GM18909 (cell line): ENCODE data around the gene TSPO2.

Source experiments
- ATAC-seq: cut with Tn5 transposase; IDR thresholded peaks from one replicate; pipeline ENCODE4 v1.9.1; 2021; ENCODE audit warnings: mild to moderate bottlenecking; ENCODE audit not compliant: unreplicated experiment, poor library complexity

TSPO2 gene

DNA sequence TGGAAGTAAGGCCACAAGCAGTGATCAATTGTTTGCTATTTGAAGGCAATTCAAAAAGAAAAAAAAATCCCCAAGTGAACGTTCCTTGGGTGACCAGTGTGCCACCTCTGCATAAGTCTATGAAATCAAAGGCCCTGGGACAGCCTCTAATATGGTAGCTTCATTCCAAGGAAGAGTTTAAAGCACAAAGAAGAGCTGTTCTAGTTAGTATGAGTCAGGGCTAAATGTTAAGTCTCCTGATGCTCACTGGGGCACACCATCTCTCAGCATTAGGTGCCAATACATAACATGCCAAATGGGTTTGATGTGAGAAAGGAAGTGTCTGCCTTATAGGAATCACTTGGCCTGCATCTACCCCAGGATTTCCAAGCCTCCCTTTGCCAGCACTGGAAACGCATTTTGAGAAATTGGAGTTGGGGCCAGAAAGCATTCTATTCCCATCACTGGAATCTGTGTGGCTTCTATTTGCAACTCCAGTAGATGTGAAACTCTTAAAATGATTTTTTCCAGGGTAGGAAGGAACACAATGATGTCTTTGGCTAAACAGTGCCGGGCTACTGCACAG lies 16.2 kb upstream of the TSPO2 start:
- ATAC-seq, result no peak

DNA sequence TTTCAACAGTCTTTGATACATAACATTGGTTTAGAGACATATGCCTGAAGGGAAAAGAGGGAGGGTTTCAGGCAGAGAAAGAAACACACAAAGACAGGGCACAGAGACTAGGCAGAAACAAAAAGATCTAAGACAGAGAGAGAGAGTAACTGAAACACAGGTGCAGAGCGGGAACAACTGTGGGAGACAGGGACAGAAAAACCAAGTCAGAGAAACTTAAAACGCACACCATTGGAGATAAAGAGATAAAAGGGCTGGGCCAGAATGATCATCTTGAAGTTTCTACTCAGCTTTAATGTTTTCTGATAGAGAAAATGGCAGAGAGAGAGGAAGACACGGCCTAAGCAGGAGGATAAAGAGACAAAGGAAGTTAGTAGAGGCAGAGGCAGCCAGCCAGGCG lies 15.0 kb upstream of the TSPO2 start:
- no peak for ATAC-seq

DNA sequence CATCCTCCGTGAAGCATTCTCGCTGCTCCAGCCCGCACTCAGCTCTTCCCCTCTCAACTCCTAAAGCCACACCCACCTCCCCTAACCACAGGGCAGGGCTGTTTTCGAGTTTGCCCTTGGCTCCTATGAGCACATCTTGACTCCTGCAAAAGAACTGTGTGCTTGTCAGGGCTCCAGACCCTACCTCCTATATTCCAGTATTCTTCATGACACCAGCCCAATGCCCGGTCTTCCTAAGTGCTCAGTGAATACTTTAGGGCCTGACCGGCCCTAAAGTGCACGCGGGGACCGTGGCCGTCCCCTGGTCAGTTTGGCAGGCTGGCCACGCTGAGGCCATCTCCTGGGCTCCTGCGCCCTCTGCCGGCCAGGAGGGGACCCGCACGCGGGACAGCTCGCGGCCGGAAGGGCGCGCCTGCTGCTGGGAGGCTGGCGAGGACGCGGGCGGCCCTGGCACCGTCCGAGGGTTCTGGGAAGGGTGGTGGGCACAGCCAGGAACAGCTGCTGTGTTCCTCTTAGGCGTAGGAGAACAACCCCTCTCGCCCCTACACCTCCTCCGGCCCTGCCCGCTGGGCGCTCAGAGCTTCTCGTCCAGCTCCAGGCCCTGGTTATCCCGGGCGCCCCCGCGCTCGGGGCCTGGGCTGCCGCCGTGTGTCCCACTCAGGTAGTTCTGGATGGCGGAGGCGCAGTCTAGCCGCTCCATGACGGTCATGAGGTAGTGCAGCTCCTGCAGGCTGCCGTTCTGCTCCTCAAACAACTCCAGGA lies 14.3 kb upstream of the TSPO2 start:
- ATAC-seq, result peak; percentile 88

DNA sequence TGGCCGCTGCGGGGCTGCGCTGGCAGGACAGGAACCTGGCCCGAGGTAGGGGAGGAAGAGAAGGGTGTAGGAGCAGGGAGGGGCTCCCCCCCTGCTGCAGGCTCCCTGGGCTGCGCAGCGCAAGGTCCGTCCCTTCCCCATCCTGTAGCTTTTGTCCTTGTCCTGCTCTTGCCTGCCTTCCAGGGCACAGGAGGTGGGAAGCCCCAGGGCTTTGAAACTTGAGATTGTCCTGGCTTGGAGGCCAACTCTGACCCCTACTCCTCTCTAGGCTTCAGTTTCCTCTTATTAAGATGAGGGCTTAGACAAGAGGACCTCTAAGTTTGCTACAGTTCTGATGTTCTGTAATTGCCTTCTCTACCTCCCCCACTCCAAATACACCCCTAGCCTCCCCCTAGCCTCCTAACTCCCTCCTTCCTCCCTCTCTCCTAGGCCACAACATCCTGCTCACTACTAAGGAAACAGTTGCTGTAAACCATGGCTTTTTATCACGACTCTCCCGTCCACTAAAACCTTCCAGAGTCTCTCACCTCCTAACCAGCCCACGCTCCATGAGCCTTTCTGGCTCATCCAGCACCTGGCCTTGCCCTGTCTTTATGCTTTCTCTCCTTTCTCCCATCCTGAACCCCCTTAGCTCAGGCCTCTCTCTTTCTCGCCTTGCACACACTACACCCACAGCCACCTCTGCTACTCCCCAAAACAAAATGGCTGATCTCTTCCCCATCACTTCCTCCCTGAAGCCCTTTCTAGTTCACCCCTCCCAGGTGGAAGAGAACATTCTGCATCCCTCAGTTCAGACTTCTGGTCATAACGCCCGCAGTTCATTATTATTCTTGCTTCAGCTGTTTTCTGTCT lies 13.5 kb upstream of the TSPO2 start:
- ATAC-seq, result no peak

DNA sequence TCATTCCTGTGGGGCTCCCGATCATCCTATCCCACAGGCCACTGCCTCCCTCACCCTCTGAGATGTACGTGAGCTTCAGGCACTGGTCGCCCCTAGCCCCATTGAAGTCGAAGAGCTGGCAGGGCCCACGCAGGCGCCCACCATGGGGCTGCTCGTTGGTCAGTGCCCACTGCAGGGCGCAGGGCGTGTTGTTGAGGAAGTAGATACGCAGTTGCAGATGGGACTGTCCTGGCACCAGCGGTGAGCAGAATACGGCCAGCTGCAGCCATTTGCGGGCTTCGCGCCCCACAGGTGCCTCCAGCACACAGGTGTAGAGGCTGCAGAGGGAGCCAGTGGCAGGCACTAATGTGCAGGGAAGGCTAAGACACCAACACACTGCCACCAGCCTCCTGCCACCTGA lies 9.4 kb upstream of the TSPO2 start:
- no peak for ATAC-seq

DNA sequence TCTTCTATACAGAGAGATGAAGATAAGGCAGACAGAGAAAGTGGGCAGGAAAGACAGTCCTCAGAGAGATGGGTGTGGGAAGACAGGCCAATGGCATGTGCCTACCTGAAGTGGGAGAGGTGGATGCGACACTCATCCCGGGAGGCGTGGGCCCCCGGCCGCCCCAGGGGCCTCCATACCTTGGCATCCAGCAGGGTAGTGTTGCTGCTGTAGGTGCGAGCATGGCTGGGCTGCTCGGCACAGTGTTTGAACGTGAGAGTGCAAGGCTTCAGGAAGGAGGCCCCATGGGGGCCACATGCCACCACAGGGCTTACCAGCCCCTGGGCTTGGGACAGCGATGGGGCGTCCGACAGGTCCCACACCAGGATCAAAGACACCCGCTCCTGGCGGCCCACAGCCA lies 8.5 kb upstream of the TSPO2 start:
- no peak for ATAC-seq

DNA sequence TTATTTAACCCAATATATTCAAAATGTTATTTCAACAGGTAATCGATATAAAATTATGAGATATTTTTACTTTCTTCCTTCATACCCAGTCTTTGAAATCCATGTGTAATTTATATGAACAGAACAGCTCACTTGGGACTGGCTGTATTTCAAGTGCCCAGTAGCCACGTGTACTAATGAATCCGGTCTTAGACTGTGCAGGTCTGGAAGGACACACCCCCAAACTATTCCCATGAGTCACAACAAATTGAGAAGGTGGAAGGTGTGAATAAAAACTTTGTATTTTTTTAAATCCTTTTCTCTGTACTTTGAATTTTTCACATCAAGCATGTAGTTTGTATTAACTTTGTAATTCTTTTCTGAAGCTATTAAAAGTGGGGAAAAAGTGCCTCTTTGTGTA lies 6.1 kb upstream of the TSPO2 start:
- no peak for ATAC-seq

DNA sequence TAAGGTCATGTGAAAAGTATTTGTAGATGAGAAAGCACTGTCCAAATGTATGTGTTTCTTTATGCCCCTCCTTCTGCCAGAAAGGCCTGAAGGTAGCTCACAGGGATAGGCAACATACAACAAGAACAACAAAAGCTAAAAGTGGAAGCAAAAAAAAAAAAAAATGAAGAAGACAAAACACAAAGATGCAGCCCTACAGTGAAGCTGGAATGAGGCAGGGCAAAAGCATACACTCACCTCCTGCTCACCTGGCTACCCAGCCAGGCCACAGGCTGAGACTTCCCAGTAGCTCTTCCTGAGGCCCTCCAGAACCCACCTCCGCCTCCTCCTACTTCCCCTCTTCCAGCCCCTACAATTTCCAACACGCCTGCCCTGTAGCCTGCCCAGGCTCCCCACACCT lies 5.7 kb upstream of the TSPO2 start:
- no peak for ATAC-seq

DNA sequence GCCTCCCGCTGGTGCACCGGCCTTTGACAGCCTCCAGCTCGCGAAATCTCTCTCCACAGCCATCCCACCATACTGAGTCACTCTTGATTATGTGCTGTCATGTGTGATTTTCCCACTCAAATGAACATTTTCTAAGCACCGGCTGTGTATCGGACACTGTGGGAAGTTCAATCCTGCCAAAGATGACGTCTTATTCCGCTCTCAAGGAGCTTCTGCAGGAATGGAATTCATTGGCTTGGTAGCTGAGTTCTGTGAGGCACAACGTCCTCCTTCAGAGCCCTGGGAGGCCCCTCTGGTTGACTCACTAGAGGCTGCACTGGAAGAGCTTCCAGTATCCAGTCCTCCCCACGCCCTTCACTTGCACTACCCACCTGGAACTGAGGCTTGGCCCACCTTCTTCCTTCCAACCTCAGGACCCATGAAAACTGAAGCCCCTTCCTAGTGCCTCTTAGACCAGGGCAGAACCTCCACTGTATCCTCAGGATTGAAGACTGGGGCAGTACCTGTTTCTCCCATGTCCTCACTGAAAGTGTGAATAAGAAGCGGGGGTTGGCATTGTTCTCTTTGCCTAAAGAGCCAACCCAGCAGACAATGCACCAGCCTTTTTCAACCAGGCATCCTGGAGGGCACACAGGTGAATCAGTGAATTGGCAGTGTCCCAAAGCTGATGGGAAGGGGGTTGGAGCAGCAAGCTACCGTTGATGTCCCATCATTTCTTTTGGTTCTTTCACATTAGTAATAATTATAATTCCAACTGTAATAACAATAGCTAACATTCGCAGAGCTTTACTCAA lies 5.0 kb upstream of the TSPO2 start:
- ATAC-seq, result no peak

DNA sequence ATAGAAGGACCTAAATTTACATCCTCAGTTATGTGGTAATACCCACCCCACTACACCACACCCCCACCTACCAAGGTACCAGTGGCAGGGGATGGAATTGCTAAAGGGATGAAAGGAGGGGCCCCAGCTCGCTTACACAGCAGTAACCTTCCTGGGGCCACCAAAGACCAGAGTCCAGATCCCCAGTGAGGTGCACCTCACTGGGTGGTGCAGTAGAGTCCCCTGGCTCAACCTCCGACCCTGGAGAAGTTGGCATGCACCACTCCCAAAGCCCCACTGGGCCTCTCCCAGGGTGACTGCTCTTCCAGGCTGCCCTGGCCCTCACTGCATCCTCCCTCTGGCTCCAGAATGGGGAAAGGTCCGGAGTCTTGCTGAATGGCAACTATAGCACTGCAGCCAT lies 4.1 kb upstream of the TSPO2 start:
- no peak for ATAC-seq

DNA sequence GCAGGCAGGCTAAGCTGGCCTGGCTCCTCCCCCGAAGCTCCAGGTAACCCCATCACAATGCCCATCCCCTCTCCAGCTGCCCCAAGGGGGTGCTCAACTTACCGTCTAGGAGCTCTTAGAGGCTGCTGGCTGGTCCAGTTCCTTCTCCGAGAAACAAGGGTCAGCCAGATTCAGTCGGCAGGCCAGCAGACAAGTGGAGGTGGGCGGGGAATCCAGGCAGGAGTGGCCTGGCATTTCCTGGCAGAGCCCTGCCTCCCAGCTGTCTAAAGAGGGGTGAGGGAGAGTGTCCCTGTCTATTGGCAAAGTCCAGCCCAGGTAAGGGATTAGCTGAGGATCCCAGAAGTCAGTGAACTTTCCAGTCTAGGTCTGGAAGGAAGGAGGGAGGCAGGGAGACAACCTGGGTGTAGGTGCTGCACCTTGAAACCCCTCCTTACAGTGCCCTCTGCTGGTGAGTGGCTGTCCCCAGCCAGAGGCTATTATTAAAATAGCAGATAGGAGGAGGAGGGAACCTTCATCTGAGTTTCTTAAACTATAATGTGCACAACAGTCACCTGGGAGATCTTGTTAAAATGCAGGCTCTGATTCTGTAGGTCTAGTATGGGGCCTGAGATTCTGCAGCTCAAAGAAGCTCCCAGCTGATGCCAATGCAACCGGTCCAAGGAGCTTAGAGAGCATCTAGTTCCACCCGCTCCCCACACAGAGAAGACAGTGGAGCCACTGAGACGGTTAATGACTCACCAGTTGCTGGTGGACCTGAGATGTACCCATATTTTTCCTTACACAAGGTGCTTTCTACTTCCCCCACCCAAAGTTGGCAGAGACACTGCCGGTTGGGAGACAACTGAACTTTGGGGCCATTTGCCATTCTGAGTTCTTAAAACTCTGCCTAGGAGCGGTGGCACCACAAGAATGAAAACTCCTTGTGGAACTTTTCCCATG lies 2.9 kb upstream of the TSPO2 start, which contains the start of gene UNC5CL:
TSS of gene UNC5CL (minus strand) at position 162 of the 939 bp plus-strand sequence. CDS start 4,147 bp downstream, outside the sequence.
- peak; percentile 57 for ATAC-seq

DNA sequence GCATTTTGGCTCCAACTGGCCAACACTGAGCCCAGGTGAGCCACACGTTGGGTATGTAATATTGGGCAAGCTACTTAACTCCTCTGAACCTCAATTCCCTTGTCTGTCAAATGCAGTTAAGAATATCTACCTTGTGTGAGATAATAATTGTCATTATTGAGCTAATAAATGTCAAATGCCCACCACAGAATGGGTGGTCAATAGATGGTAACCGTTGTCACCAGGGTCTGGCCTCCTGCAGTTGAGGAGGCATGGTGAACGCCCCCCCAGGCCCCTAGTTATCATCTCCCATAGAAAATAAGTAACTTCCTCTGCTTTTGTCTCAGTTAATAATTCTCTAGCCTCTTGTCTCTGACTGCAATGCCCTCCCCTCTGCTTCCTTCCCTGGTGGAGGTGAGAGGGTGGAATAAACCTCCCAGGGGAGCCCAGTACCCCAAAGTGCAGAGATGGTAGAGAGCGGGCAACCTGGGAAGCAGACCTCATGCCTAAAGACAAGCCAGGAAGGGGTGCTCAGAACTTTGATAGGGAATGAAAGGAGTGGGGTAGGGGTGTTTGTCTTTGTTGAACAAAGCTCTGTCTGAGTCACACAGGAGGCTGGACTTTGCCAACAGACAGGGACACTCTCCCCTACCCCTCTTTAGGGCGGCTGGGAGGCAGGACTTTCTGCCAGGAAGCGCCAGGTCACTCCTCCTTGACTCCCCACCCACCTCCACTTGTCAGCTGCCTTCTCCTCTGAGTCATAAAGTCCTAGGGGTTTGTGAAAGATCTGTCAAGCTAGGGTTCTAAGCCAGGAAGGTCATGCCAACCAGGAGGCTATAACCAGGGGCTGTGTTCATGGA lies 1.9 kb upstream of the TSPO2 start:
- no peak for ATAC-seq

DNA sequence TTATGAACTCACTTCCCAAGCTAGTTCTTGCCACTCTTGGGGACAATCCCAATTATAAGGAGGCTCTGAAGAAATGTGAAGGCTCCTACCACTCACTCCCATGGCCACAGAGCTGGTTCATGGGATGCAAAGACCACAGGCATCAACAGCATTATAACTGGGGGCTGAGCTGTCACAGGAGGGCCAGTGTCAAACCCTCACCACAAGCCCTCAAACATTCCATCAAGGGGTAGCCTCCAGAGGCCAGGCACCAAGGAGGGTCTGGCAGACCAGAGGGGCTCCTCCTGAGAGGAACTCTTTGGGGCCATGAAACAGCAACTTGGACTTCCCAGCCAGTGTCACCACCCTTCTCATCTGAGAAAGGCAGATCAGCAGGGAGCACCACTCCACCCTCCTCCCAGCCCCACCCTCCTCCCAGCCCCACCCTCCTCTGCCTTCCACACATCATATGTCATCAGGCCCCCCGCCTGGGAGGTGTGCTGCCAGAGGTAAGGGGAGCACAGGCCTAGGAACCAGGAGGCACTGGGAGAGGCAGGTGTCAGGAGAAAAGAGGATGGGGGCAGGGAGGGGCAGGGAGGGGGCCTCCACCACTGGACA lies 1.2 kb upstream of the TSPO2 start:
- ATAC-seq, result no peak

DNA sequence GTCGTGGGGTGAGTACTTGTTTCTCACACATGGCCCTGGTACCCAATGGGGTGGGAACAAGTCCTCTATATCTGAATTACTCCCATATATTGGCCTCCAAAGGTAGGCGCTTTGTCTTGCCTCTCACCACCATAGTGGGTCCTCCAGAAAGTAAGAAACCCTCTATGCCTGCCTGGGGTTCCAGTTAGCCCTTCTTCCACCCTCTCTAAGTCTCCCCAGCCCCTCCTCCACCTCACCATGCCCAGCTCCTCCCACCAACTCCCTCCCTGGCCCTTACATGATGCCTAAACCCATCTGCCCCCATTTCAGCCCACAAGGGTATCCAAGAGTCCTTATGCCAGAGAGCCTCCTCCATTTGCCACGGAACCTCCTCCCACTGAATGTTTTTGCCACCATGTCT lies 884 bp downstream of the TSPO2 start:
- ATAC-seq, result no peak

DNA sequence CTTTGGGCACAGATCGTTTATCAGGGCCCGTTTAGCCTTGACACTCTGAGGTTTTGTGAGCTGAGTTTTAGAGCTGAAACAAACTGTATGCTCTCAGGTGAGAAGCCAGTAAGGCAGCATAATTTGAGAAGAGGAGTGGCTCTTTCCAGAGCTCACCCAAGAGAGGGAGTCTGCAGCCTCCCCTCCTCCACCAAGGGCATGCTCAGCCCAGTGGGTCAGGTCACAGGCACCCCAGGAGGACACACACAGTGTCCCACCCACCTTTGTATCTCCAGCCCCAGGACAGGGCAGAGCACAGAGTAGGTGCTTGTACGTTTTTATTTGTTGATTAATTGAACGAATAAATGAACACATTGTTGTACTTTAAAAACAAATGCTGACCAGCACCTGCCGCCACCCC lies 3.4 kb downstream of the TSPO2 start:
- no peak for ATAC-seq

DNA sequence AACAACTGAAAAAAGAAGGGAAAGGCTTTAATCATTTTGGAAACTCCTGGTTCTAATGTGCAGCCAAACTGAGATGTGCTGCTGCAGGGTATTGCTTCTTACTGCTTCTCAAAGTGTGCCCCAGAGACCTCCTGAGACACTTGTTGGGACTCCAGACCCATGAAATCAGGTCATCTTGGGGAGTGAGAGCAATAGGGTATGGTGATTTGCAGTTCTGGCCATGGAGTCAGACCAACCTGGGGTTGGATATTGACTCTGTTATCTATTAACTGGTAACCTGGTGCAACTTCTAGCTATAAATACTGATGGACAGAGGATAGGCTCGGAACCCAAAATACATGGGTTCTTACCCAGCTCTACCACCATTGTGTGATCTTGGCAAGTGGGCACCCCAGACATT lies 3.8 kb downstream of the TSPO2 start:
- no peak for ATAC-seq

DNA sequence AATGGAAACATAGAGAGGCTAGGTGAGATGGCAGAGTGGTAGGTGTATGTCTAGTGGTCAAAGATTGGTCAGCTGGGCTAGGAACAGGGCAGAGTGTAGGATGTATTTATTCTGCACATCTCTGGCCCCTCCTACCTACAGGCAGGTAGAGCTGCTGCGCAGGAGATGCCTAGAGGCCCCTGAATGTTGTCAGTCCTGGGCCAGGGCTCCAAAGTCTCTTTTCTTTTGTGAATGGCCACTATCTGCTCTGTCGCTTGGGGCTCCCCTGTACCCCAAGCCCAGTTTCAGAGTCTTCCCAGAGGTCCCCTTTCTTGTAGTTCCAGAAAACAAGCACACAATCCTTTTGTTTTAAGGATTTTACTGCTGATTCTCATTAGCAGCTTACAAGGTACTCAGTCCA lies 5.0 kb downstream of the TSPO2 start:
- no peak for ATAC-seq
